ENCODE results near the gene LRRC74B.

Gene LRRC74B

DNA sequence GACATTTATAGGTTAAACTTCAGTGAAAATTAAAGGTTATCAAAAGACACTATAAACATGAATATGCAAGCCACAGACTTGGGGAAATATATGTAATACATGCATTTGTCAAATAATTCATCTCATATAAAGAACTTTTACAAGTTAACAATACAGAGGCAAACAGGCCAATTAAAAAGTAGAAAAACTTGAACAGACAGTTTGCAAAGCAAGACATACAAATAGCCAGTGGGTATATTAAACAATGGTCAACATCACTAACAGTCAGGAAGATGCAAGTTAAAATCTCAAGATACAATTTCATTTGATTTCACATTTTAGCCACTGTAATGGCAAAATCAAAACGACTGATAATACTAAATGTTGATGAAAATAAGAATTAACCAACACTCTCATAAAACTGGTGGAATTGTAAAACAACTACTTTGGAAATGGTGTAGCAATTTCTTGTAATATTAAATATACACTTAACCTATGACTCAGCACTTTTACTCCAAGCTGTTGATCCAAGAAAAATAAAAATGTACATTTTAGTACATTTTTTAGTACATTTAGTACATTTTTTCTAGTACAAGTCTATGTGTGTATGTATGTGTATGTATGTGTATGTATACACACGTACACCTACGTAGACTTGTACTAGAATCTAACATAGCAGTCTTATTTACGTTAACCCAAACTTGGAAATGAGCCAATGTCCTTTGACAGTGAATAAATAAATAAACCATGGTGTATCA, 62.8 kb downstream of the LRRC74B start:
- DNase-seq, result no peak

All from CD4-positive, alpha-beta T cell treated with Interferon gamma for 1 hour (primary cell).